Measurements from ENCODE around the gene AP1G1. TPM values are rescaled to one million over a fixed set of nuclear protein-coding genes. Genes with fewer than 3 reads are reported as not detected.
A peak's percentile ranks its signal among the peaks of the same experiment; 100 is the strongest.

AP1G1 gene
- total RNA-seq, 2 experiments from 2014 or later: 57.9 to 89.7 TPM

DNA sequence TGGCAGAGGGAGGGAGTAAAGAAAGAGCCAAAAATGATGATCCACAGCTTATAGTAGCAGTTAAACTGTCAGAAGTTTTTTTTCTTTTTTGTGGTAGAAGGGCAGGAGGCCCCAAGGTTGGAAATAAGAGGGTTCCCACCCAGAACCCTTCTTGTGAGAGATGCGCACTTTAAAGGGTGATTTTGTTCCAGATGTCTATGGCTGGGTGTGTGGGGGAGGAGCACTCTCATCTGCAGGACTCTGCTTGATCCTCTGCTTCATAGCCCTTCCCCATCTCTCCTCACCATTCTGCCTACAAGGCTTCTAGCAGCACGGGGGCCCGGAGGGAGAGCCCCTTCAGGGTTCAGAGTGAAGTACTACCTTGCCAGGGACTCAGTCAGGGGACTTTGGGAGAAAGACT lies 43.5 kb upstream of the AP1G1 start:
- intact Hi-C loops (cut with micrococcal nuclease; ENCODE audit: unreplicated experiment): loop anchor here (2.0 kb wide), 1 partner anchor 109 kb away; no protein-coding TSS in a partner anchor
- Histone ChIP-seq H3K9me3 (ENCODE audit: low read length) (no peaks in the 10 kb centered on the region), H3K4me2 (ENCODE audit: low read length) (0 out of 2 replicates have a peak overlapping the region, but pooled peaks have one; percentile 62), H3K4me3 (ENCODE audit: low read depth, low read length, poor library complexity, severe bottlenecking) (no peak overlapping the region), H3K36me3 (ENCODE audit: insufficient read depth, low read length) (peaks cover 66% of the 10 kb centered on the region), H3K27ac (ENCODE audit: low read depth, low read length, poor library complexity, severe bottlenecking) (no peak overlapping the region), H4K20me1 (ENCODE audit: insufficient read depth, low read length) (peaks cover 28% of the 10 kb centered on the region), H3K79me2 (ENCODE audit: insufficient read depth, low read depth, low read length) (peaks cover 13% of the 10 kb centered on the region; the same call in 1 of the 2 replicates), H3K9me2 (ENCODE audit: insufficient read depth, low read length) (no peaks in the 10 kb centered on the region), H2AFZ (ENCODE audit: low read length) (no peak overlapping the region), H3K4me1 (ENCODE audit: insufficient read depth, low read length, poor library complexity, severe bottlenecking) (peaks cover 40% of the 10 kb centered on the region)
- no peak for DNase-seq (ENCODE audit: low spot score)
- TF ChIP-seq CTCF (conservative IDR thresholded peaks at IDR 0.05; ENCODE audit: low read length): no peak
- no peak for TF ChIP-seq EZH2phosphoT487 (IDR thresholded peaks at IDR 0.05; ENCODE audit: borderline replicate concordance, low read depth, low read length)
- no TSS peak for BruUV-seq (replicated peaks)
- ChIA-PET POLR2A (interaction anchor here (0.6 to 2.7 kb wide), 2 partner anchors 9 to 40 kb away, joined by 4 to 12 read pairs; no protein-coding TSS in a partner anchor), CTCF (ENCODE audit: unreplicated experiment) (no interaction called here)

GRCh38 chr16:71851746-71852145 lies 43.1 kb upstream of the AP1G1 start:
- Histone ChIP-seq H3K36me3 (ENCODE audit: insufficient read depth, low read length) (peaks cover 66% of the 10 kb centered on the region), H3K4me2 (ENCODE audit: low read length) (0 out of 2 replicates have a peak overlapping the region, but pooled peaks have one; percentile 62), H3K9me3 (ENCODE audit: low read length) (no peaks in the 10 kb centered on the region), H4K20me1 (ENCODE audit: insufficient read depth, low read length) (peaks cover 28% of the 10 kb centered on the region), H2AFZ (ENCODE audit: low read length) (no peak overlapping the region), H3K9me2 (ENCODE audit: insufficient read depth, low read length) (no peaks in the 10 kb centered on the region), H3K4me1 (ENCODE audit: insufficient read depth, low read length, poor library complexity, severe bottlenecking) (peaks cover 44% of the 10 kb centered on the region), H3K27ac (ENCODE audit: low read depth, low read length, poor library complexity, severe bottlenecking) (no peak overlapping the region), H3K79me2 (ENCODE audit: insufficient read depth, low read depth, low read length) (peaks cover 18% of the 10 kb centered on the region; the same call in 1 of the 2 replicates), H3K4me3 (ENCODE audit: low read depth, low read length, poor library complexity, severe bottlenecking) (no peak overlapping the region)
- ChIA-PET POLR2A (interaction anchor here (0.6 kb wide), 1 partner anchor 40 kb away, joined by 4 read pairs; no protein-coding TSS in a partner anchor), CTCF (ENCODE audit: unreplicated experiment) (no interaction called here)
- intact Hi-C loops (cut with micrococcal nuclease; ENCODE audit: unreplicated experiment): loop anchor here (2.0 kb wide), 1 partner anchor 109 kb away; no protein-coding TSS in a partner anchor
- no peak for TF ChIP-seq CTCF (conservative IDR thresholded peaks at IDR 0.05; ENCODE audit: low read length)
- TF ChIP-seq EZH2phosphoT487 (IDR thresholded peaks at IDR 0.05; ENCODE audit: borderline replicate concordance, low read depth, low read length): no peak
- no TSS peak for BruUV-seq (replicated peaks)
- DNase-seq (ENCODE audit: low spot score): no peak

- H3K79me2 ChIP-seq (ENCODE audit: insufficient read depth, low read depth, low read length): peaks cover 18% of the 10 kb centered on the region; the same call in 1 of the 2 replicates
- POLR2A ChIA-PET: no interaction called here
- no peaks in the 10 kb centered on the region for H3K9me2 ChIP-seq (ENCODE audit: insufficient read depth, low read length)
- H3K36me3 ChIP-seq (ENCODE audit: insufficient read depth, low read length): peaks cover 46% of the 10 kb centered on the region
- no peak overlapping the region for H2AFZ ChIP-seq (ENCODE audit: low read length)
- no peaks in the 10 kb centered on the region for H3K9me3 ChIP-seq (ENCODE audit: low read length)
- no TSS peak for BruUV-seq (replicated peaks)
- H3K4me2 ChIP-seq (ENCODE audit: low read length): no peak overlapping the region
- peaks cover 37% of the 10 kb centered on the region for H3K4me1 ChIP-seq (ENCODE audit: insufficient read depth, low read length, poor library complexity, severe bottlenecking)
- peaks cover 6% of the 10 kb centered on the region for H4K20me1 ChIP-seq (ENCODE audit: insufficient read depth, low read length)
- CTCF ChIA-PET (ENCODE audit: unreplicated experiment): no interaction called here
- no peak overlapping the region for H3K27ac ChIP-seq (ENCODE audit: low read depth, low read length, poor library complexity, severe bottlenecking)
- no peak for DNase-seq (ENCODE audit: low spot score)
- TF ChIP-seq CTCF (conservative IDR thresholded peaks at IDR 0.05; ENCODE audit: low read length): no peak
- TF ChIP-seq EZH2phosphoT487 (IDR thresholded peaks at IDR 0.05; ENCODE audit: borderline replicate concordance, low read depth, low read length): no peak
- H3K4me3 ChIP-seq (ENCODE audit: low read depth, low read length, poor library complexity, severe bottlenecking): no peak overlapping the region
- intact Hi-C loops (cut with micrococcal nuclease; ENCODE audit: unreplicated experiment): loop anchor here (5.0 kb wide), 1 partner anchor 244 kb away; the partner anchor contains the start of genes DHX38 and TXNL4B
Observed at GRCh38 chr16:71848622-71849021, 40.0 kb upstream of the AP1G1 start.

All from OCI-LY7 (cell line).